Bronchial epithelial cell (primary cell): ENCODE data around the gene NPAS3. TPM values are rescaled to one million over a fixed set of nuclear protein-coding genes. Genes with fewer than 3 reads are reported as not detected.

Experiments used
- DNase-seq: peaks from one replicate; pipeline ENCODE4 v3.0.0-alpha.2; 2010; ENCODE audit warnings: low read depth
- FAIRE-seq: peaks from 2 replicates; lab custom pipeline; 2011; peaks lifted over from hg19 to GRCh38; lab: Jason Lieb, UNC
- H3K27me3 ChIP-seq: 2 replicates; pipeline ENCODE4 v1.5.1; 2011; ENCODE audit warnings: low read length; ENCODE audit not compliant: control insufficient read depth, insufficient read depth
- H3K36me3 ChIP-seq: 2 replicates; pipeline ENCODE4 v1.5.1; 2011; ENCODE audit warnings: low read length; ENCODE audit not compliant: control insufficient read depth, insufficient read depth
- H3K4me3 ChIP-seq: 2 replicates; pipeline ENCODE4 v1.5.1; 2011; ENCODE audit warnings: mild to moderate bottlenecking, low read depth, low read length, control low read depth
- total RNA-seq: library from RNA; depleted of rRNA; stranded (reverse); fragments of >200 nt; gene quantifications from 2 replicates; pipeline ENCODE4 v1.2.1, GENCODE V29; 2014
- TF ChIP-seq, protein P1 (sequence below): IDR thresholded peaks from 2 replicates; pipeline ENCODE4 v1.5.1; 2011; ENCODE audit warnings: mild to moderate bottlenecking, moderate library complexity, low read length, control low read depth, inconsistent platforms; ENCODE audit not compliant: insufficient read depth, severe bottlenecking

The NPAS3 gene
- total RNA-seq, 1 donor from 2014 or later = not detected

DNA sequence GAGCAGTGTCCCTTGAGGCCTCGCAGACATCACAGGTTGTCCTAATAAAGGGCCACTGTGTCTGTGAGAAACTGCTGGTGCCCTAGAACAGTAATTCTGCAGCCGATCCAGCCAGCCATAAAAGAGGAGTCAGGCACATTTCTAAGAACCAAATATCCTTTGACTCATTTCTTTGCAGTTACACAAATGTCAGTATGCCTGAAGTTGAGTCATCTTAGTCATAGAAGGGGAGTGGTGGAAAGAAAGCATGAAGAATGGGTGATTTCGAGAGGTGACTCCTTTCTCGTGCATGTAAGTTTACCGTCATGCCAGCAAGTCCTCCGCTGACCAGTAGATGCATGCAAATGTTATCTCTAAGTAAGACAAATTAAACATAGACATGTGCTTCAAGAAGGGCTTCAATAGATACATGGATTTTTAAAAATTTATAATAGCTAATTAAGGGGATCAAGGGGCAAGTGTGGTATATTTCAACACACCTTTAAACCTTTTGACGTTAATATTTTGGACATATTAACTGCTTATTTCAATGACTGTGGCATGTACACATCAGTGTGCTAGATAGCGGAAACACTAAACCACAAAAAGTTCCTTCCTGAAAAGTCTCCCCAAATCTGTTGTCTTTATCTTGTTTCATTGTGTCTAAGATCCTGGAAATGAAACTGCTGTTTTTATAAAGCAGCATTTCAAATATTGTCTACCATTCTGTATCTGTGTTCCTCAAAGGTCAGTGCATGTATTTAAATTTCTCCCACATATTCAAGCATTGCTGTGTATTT lies 497.4 kb downstream of the NPAS3 start:
- Histone ChIP-seq H3K27me3 (no peaks in the 10 kb centered on the region), H3K36me3 (no peaks in the 10 kb centered on the region), H3K4me3 (no peak overlapping the region)
- TF ChIP-seq, protein P1, sequence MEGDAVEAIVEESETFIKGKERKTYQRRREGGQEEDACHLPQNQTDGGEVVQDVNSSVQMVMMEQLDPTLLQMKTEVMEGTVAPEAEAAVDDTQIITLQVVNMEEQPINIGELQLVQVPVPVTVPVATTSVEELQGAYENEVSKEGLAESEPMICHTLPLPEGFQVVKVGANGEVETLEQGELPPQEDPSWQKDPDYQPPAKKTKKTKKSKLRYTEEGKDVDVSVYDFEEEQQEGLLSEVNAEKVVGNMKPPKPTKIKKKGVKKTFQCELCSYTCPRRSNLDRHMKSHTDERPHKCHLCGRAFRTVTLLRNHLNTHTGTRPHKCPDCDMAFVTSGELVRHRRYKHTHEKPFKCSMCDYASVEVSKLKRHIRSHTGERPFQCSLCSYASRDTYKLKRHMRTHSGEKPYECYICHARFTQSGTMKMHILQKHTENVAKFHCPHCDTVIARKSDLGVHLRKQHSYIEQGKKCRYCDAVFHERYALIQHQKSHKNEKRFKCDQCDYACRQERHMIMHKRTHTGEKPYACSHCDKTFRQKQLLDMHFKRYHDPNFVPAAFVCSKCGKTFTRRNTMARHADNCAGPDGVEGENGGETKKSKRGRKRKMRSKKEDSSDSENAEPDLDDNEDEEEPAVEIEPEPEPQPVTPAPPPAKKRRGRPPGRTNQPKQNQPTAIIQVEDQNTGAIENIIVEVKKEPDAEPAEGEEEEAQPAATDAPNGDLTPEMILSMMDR = no peak
- FAIRE-seq = no peak
- peak; percentile 96 for DNase-seq

- Histone ChIP-seq H3K27me3 (no peaks in the 10 kb centered on the region), H3K36me3 (no peaks in the 10 kb centered on the region), H3K4me3 (no peak overlapping the region)
- DNase-seq (no peak), FAIRE-seq (no peak)
- TF ChIP-seq, protein P1 = no peak
Observed at GRCh38 chr14:33441633-33442032, 503.0 kb downstream of the NPAS3 start.

DNA sequence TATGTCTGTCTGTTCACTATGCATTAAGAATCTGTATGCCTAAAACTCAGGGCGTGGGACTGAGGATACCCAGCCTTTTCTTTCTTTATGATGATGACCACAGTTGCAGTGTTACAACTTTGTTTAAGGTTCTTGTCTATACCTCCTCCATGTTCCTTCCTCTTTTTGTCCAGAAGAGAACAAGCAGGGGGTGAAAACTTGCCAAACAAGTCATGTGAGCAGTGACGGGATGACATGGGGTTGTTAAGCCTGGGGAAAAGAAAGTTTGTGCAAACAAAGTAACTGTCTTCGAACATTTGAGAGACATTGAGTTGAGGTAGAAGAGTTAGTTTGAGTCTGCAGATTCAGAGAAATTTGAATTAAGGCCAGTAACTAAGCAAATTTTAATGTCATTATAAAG lies 505.5 kb downstream of the NPAS3 start:
- no peak for FAIRE-seq
- no peaks in the 10 kb centered on the region for H3K36me3 ChIP-seq
- DNase-seq = no peak
- no peak overlapping the region for H3K4me3 ChIP-seq
- no peaks in the 10 kb centered on the region for H3K27me3 ChIP-seq
- TF ChIP-seq, protein P1 = no peak

DNA sequence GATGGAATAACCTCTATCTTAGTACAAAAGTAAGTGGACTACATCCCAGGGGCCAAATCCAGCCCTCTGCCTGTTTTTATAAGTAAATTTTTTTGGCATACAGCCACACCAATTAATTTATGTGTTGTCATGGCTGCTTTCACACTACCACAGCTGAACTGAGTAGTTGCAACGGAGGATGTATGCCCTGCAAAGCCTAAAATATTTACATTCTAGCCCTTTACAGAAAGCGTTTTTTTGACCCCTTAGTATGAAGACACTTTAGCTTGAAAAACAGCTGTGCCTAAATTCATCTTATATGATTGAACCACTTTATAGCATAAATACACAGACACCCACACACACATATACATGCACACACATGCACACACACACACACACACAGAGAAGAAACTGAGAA lies 510.6 kb downstream of the NPAS3 start:
- FAIRE-seq (no peak), DNase-seq (no peak)
- Histone ChIP-seq H3K4me3 (no peak overlapping the region), H3K36me3 (no peaks in the 10 kb centered on the region), H3K27me3 (no peaks in the 10 kb centered on the region)
- TF ChIP-seq, protein P1 = no peak

DNA sequence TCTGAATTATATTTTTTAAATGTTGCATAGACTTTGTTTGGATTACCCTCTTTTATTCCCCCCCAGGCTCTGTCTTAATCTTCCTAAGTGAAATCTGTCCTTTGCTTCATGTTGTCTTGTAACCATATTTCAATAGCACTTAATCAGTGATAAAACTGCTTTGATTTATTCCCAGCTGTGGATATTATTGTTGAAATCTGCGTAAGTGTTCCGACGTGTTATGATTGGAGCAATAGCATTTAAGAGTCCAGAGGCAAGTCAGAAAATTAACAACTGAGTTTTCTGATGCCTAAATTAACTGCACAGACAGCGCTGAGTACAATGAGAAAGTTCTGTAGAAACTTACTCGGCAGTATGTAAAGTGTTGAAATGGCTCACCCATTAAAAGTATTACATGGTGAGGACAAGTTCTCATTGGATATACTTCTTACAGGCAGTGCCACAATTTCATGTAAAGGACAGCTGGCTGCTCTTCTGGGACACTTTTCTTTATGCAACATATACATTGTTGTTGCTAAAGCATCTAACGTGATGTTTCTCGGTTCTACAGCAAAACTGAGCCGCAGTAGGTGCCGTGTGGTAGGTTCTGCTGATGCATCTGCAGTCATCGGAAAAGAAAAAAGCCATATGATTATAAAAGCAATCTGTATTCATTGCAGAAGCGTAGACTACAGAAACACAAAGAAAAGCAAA lies 511.2 kb downstream of the NPAS3 start:
- TF ChIP-seq, protein P1 = no peak
- FAIRE-seq (no peak), DNase-seq (no peak)
- Histone ChIP-seq H3K27me3 (no peaks in the 10 kb centered on the region), H3K4me3 (no peak overlapping the region), H3K36me3 (no peaks in the 10 kb centered on the region)
